T-helper 1 cell (primary cell): ENCODE measurements around the gene MCRS1.
"Not testable (repeated sequence)": the region's sequence is repeated elsewhere in the genome, so short reads cannot be mapped to it uniquely, and the experiment has no call there.

Experiments used
- DNase-seq, 5 donors: peaks; one replicate each; pipeline ENCODE4 v3.0.0-alpha.2; 2012 to 2020
- total RNA-seq, 4 donors: gene quantifications; one replicate each; lab custom pipeline; 2026; lab: John Stamatoyannopoulos, UW

Gene MCRS1
- 41.5 to 61.5 (median 51.3) reads per million in 4 donors for total RNA-seq

- DNase-seq, result peak; percentile 77 to 94 (median 86)
These were observed at the start of gene MCRS1 for GRCh38 chr12:49567611-49568441. Gene MCRS1 (minus strand): TSS chr12:49568142. CDS start chr12:49566731, 1,411 bp downstream.

GRCh38 chr12:49616533-49617219 is 48.7 kb upstream of the MCRS1 start:
- DNase-seq, result no peak

DNA sequence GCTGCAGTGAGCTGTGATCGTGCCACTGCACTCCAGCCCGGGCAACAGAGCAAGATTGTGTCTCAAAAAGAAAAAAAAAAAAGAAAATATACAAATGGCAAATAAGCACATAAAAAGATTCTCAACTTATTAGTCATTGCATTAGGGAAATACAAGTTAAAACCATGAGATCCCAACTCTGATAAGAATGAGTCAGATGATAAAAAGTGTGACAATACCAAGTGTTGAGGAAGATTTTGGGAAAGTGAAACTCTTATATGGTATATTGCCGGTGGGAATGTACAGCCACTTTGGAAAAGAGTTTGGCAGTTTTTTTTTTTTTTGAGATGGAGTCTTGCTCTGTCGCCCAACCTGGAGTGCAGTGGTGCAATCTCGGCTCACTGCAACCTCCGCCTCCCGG is 47.8 kb upstream of the MCRS1 start:
- DNase-seq, result no peak

GRCh38 chr12:49612210-49612609 is 44.3 kb upstream of the MCRS1 start:
- no peak for DNase-seq

- DNase-seq, result not testable (repeated sequence)
These were observed 42.8 kb upstream of the MCRS1 start for GRCh38 chr12:49610785-49611184.

DNA sequence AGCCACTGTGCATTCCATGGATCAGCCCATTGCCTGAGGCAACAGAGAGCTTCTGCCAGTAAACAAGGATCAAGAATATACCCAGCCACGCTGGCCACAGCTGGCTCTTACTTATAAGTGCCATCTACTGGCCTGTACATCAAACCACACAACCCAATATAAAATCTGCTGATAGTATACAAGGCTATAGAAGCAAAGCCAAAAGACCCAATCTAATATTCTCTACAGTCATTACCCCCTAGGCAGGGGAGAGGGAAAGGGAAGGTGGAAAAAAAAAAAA is 41.9 kb upstream of the MCRS1 start:
- DNase-seq, result no peak

GRCh38 chr12:49609059-49609874 is 41.3 kb upstream of the MCRS1 start:
- no peak for DNase-seq

DNA sequence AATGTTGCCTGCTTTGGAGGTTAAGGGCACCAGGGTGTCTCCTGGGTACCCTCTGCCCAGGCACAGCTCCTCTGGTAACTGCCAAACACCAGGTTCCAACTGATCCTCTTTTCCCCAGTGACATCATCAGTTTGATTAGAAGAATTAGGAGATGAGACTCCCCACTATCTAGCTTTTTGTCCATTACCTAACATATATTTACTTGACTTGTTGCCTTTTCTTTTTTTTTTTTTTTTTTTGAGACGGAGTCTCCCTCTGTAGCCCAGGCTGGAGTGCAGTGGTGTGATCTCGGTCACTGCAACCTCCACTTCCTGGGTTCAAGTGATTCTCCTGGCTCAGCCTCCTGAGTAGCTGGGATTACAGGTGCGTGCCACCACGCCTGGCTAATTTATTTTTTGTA is 37.6 kb upstream of the MCRS1 start, which contains the start of gene FAM186B:
Gene FAM186B (minus strand): TSS at position 101 of the 400 bp plus-strand sequence. CDS start 162 bp downstream, outside the sequence.
- not testable (repeated sequence) for DNase-seq

GRCh38 chr12:49604856-49605255 is 36.9 kb upstream of the MCRS1 start:
- DNase-seq, result no peak

DNA sequence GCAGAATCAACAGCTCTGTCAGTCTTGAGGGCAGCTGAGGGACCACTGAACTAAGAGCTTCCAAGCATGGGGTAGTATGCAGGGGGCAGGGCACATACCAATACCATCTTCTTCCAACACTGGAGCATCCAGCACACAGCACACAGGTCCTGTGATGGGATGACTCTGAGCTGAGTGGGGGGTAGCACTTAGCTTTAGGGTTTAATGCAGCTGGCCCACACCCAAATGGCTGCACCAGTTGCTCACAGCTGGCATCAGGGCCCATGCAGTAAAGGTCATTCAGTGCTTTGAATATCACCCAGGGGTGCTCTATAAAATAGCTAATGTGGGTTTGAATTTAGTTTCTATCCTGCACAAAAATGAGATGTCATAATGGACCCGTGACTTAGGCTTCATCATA is 35.8 kb upstream of the MCRS1 start:
- DNase-seq, result no peak

GRCh38 chr12:49599961-49600360 is 32.0 kb upstream of the MCRS1 start:
- no peak for DNase-seq

- DNase-seq, result no peak
These were observed 30.6 kb upstream of the MCRS1 start for GRCh38 chr12:49598527-49598926.

DNA sequence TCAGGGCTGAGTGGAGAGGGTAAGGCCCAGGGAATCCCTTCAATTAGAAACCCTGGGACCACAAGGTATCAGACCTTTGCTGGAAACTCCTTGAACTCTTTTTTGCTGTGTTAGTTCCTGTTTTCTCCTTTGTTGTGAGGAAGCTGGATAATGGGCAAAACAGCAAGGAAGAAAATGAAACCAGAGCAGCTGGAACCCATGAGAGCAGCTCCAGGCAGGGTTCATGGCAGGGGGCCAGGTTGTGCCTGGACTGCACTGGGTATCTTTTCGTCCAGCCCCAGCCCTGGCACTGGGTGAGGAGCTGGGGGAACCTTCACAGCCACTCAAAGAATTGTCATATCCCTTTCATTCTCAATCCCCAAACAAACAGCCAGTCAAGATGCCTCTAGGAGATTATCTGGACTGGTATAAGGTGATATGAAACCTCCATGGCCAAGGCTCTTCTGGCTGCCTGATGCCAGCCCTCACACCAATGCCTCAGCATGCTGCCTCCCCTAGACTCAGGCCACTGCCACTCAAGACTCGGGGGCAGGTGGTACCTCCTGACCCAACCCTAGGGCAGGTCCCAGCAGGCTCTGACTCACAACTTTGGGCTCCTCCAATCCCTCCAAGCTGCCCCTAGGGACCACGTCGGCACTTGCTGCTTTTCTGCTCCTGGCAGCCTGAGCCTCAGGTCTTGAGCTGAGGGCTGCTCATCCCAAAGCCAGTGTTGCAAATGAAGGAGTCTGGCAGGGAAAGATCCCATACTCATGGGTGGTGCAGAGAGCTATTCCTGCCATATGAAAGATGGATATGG is 21.0 kb upstream of the MCRS1 start:
- no peak for DNase-seq

DNA sequence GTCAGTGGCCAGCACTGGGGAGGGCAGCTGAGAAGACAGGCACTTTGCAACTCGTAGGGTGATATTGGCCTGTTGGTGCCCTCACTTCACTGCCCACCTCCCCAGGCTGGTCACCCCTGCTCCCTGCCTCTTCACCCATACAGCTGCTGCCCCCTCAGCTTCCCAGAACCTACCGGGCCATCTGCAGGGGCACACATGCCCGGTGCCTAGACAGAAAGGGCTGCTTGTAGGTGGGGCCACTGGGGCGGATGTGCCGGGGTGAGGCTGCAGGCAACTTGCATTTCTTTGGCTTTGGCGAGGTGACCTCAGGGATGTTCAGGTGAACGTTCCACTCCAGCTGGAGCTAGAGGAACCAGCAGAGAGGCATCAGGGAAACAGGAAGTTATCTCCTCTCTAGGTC is 20.3 kb upstream of the MCRS1 start:
- no peak for DNase-seq

DNA sequence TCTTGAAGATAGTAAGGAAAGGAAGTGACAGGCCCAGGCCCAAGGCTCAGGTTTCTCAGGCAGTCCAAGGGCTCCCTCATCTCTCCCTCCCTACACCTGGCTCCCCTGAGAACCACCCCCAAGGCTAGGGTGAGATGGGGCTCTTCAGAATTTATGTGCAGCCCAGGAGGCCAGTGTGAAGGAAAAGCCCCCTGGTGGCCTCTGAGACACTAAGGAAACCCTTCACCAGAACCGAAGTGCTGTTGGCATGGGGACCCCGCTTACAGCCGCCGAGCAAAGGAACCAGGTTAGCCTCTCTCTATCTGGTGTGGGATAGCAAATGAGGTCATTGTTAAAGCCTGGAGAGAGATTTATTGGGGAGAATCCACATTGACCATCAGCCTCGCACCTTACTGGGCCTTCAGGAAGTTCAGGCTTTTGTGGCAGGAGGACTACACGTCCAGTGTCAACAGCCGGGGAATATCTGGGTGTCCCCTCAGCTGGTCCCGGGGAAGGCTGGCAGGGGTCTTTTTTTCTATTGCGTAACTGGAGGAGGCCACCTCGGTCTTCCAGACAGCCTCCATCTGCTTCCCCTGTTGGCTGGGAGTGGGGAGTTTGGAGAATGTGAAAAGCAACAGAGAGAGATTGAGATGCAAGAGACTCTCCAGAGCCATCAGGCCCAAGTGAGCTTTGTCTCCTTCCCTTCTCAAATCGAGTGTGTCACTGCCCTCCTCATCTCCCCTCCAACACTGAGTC is 19.4 kb upstream of the MCRS1 start:
- DNase-seq, result no peak

- DNase-seq, result no peak
These were observed 17.8 kb upstream of the MCRS1 start for GRCh38 chr12:49585477-49586459.

GRCh38 chr12:49584591-49584990 is 16.6 kb upstream of the MCRS1 start:
- DNase-seq, result no peak

DNA sequence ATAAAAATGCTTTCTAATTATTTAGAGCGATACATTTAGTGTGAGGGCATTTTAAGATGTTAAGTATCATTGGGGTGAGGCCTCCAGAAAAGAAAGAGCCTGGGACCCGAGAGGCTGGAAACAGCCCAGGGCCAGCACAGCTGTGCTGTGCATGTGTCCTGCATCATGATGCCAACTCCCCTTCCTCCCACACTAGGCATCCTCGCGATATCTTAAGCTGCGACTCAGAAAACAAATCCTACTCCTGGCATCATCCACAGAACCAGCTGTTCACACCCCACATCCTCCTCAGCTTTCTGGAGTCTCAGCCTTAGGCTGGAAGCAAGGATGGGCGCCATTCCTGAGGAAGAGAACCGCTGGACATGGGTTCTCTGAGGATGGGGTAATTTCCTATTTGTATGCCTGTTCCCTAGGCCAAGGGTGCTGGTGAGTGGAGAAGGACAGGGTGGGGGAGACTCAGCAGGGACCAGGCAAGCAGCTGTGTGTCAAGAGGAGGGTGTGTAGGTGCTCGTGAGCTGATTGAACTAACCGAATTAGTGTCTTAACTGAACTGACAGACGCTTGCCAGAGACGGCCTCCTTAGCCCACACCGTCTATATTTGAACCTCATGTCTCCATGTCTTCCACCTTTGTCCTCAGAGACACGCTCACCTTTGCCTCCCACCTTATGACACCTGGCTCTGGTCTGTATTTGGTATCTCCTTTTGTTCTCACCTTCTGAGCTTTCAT is 15.6 kb upstream of the MCRS1 start:
- no peak for DNase-seq

GRCh38 chr12:49582850-49583249 is 14.9 kb upstream of the MCRS1 start:
- no peak for DNase-seq

- no peak for DNase-seq
These were observed 14.3 kb upstream of the MCRS1 start for GRCh38 chr12:49582201-49582600.
